ENCODE results near the gene PTPRD.

PTPRD gene

DNA sequence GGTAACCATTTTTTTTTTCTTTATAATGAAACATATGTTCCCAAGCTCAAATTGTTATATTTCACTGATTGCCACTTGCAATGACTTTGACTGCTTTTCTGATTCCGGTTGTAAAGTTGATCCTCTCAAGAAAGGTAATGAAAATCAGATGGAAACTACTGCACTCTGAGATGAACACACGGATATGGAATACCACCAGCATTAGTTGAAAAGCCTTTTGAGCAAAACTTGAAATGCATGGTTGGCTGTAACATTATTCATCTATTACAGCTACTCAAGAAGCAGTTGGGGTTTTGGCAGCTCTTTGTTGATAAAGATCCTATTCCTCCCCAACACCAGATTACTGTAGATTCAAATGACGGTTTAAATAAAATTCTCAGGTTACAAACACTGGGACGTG, 2221.7 kb downstream of the PTPRD start:
- no peak overlapping the region for H3K4me3 ChIP-seq (ENCODE audit: low read length)
- no peaks in the 10 kb centered on the region for H3K36me3 ChIP-seq (ENCODE audit: control insufficient read depth, low read depth, low read length)
- no peaks in the 10 kb centered on the region for H3K27me3 ChIP-seq (ENCODE audit: control insufficient read depth, insufficient read depth, low read length)
- H3K9ac ChIP-seq (ENCODE audit: low read length), result no peak overlapping the region
- H3K4me1 ChIP-seq (ENCODE audit: control insufficient read depth, low read depth, low read length), result peaks cover 13% of the 10 kb centered on the region
- H3K27ac ChIP-seq (ENCODE audit: low read length), result no peak overlapping the region
- H3K9me3 ChIP-seq (ENCODE audit: control insufficient read depth, low read depth, low read length), result no peaks in the 10 kb centered on the region

DNA sequence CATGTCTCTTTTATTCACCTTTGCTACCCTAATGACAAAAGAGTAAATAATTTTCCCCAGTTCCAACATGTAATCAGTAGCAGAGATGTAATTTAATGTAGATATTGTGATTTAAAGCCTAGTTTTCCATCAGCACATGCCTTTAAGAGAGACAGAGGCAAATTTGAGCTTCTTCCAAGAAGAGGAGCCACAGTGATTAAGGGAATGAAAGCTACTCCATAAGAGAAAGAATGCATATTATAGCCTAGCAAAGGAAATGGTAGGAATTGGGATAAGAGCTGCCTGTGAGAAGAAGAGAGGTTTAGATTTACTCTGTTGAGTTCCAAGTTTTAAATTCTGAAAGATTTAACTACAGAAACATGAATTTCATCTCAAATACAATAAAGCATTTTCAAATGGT, 2222.2 kb downstream of the PTPRD start:
- Histone ChIP-seq H3K27ac (ENCODE audit: low read length) (no peak overlapping the region), H3K36me3 (ENCODE audit: control insufficient read depth, low read depth, low read length) (no peaks in the 10 kb centered on the region), H3K27me3 (ENCODE audit: control insufficient read depth, insufficient read depth, low read length) (no peaks in the 10 kb centered on the region), H3K9me3 (ENCODE audit: control insufficient read depth, low read depth, low read length) (no peaks in the 10 kb centered on the region), H3K9ac (ENCODE audit: low read length) (no peak overlapping the region), H3K4me3 (ENCODE audit: low read length) (no peak overlapping the region), H3K4me1 (ENCODE audit: control insufficient read depth, low read depth, low read length) (peaks cover 13% of the 10 kb centered on the region)

DNA sequence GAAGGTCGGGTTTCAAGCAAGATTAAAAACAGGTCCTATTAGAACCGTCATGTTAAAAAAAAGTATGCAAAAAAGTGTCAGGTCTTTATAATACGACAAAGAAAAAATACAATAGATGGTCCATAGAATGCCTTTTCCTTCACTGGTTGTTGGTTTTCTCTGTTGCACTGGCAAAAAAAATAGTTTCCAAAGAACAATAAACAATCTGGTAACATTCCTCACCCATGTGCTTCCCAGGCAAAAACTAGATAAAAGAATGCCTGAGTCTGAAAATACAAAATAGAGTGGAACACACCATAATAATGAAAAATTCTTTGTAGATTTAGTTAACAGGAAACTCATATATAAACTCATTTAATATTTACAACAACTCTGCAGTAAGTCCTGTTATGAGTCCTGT, 2223.3 kb downstream of the PTPRD start:
- Histone ChIP-seq H3K9ac (ENCODE audit: low read length) (no peak overlapping the region), H3K4me3 (ENCODE audit: low read length) (no peak overlapping the region), H3K27ac (ENCODE audit: low read length) (no peak overlapping the region), H3K27me3 (ENCODE audit: control insufficient read depth, insufficient read depth, low read length) (no peaks in the 10 kb centered on the region), H3K36me3 (ENCODE audit: control insufficient read depth, low read depth, low read length) (no peaks in the 10 kb centered on the region), H3K9me3 (ENCODE audit: control insufficient read depth, low read depth, low read length) (no peaks in the 10 kb centered on the region), H3K4me1 (ENCODE audit: control insufficient read depth, low read depth, low read length) (peaks cover 3% of the 10 kb centered on the region)

DNA sequence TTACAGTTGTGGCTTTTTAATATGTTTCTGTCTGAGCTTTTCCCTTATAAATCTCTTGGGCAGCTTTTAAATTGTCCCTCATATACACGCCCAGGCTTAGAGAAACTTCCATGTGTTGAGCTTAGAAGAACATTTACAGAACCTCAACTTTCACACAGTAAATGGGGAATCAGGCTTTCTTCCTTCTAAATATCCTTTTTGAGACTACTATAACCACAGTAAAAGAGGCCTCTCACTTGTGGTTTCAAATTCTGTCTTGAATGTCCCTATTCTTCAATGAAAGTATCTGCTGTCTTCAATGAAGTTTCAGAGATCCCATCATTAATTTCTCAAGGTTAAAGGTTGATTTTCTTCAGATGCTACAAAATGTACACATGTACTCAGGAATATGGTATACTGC, 2224.7 kb downstream of the PTPRD start:
- no peaks in the 10 kb centered on the region for H3K9me3 ChIP-seq (ENCODE audit: control insufficient read depth, low read depth, low read length)
- no peaks in the 10 kb centered on the region for H3K27me3 ChIP-seq (ENCODE audit: control insufficient read depth, insufficient read depth, low read length)
- no peaks in the 10 kb centered on the region for H3K4me1 ChIP-seq (ENCODE audit: control insufficient read depth, low read depth, low read length)
- H3K27ac ChIP-seq (ENCODE audit: low read length), result no peak overlapping the region
- H3K36me3 ChIP-seq (ENCODE audit: control insufficient read depth, low read depth, low read length), result no peaks in the 10 kb centered on the region
- H3K9ac ChIP-seq (ENCODE audit: low read length), result no peak overlapping the region
- no peak overlapping the region for H3K4me3 ChIP-seq (ENCODE audit: low read length)

DNA sequence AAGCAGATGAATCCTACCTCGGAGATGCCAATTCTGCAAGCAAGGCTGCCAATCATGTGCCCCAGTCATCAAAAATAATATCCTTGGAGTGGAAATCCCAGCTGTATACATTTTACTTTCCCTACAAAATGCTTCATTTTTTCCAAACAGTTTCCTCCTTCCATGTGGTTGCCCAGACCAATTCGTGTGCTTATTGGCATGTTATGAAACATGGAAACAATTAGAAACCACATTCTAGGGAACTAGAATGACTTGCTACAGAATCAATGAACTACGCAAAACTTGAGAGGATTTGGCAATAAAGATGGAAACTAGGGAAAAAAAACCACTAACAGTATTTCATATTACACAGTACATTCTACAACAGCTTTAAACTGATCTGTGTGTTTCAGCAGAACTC, 2228.7 kb downstream of the PTPRD start:
- Histone ChIP-seq H3K9ac (ENCODE audit: low read length) (no peak overlapping the region), H3K4me1 (ENCODE audit: control insufficient read depth, low read depth, low read length) (no peaks in the 10 kb centered on the region), H3K27ac (ENCODE audit: low read length) (no peak overlapping the region), H3K4me3 (ENCODE audit: low read length) (no peak overlapping the region), H3K27me3 (ENCODE audit: control insufficient read depth, insufficient read depth, low read length) (no peaks in the 10 kb centered on the region), H3K9me3 (ENCODE audit: control insufficient read depth, low read depth, low read length) (no peaks in the 10 kb centered on the region), H3K36me3 (ENCODE audit: control insufficient read depth, low read depth, low read length) (no peaks in the 10 kb centered on the region)

DNA sequence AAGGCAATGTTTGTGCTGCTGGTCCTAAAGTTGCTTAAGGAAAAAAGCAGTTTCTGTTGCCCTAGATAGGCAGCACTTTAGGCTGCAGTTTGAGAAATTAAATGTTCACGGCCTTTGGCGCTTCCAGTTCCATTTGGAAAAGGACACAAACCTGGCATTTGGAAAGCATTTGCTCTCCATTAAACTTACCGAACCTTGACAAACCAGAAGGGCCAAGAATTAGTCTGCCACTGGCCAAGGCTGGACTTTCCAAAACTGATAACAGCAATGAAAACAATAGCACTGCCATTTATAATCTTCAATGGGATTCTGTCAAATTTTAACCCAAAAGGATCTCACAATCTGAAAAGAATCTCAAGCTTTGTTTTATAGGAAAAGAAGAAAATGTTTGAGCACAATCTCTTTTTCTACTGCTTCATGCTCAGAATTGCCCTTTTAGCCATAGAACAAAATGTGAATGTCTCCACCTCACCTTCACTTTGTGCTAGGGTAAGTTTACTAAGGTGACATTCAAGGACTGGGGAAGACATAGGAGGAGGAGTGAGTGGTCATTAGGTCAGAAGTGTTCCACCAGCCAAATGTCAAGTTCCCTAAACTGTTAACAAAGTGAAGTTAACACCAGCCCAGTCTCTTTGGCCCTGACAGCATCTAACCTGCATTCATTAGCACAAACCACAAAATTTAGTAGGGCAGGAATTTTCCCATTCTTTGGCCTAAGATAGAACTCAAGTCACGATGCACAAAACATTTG, 2229.8 kb downstream of the PTPRD start:
- H3K4me1 ChIP-seq (ENCODE audit: control insufficient read depth, low read depth, low read length), result no peaks in the 10 kb centered on the region
- H3K27ac ChIP-seq (ENCODE audit: low read length), result no peak overlapping the region
- H3K27me3 ChIP-seq (ENCODE audit: control insufficient read depth, insufficient read depth, low read length), result no peaks in the 10 kb centered on the region
- H3K9ac ChIP-seq (ENCODE audit: low read length), result no peak overlapping the region
- no peaks in the 10 kb centered on the region for H3K9me3 ChIP-seq (ENCODE audit: control insufficient read depth, low read depth, low read length)
- no peak overlapping the region for H3K4me3 ChIP-seq (ENCODE audit: low read length)
- no peaks in the 10 kb centered on the region for H3K36me3 ChIP-seq (ENCODE audit: control insufficient read depth, low read depth, low read length)

DNA sequence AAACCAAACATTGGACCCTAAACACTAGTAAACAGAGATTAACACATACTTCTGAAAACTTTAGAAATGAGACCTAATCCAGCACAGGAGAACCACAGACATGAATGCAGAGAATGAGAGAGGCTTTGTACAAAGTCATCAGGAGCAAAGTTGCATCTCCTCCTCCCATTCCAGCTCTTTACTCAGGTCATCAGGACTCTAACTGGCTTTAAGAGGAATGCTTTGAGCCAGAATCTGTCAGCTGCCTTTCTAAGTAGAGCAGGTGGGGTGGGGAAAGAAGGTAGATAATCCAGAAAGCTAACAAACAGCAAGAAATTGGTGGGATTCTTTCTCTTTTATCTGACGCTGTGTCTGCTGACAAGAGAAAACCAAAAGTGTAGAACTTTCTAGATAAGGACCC, 2230.5 kb downstream of the PTPRD start:
- H3K27me3 ChIP-seq (ENCODE audit: control insufficient read depth, insufficient read depth, low read length), result no peaks in the 10 kb centered on the region
- no peaks in the 10 kb centered on the region for H3K4me1 ChIP-seq (ENCODE audit: control insufficient read depth, low read depth, low read length)
- no peak overlapping the region for H3K27ac ChIP-seq (ENCODE audit: low read length)
- no peak overlapping the region for H3K9ac ChIP-seq (ENCODE audit: low read length)
- no peaks in the 10 kb centered on the region for H3K9me3 ChIP-seq (ENCODE audit: control insufficient read depth, low read depth, low read length)
- H3K36me3 ChIP-seq (ENCODE audit: control insufficient read depth, low read depth, low read length), result no peaks in the 10 kb centered on the region
- H3K4me3 ChIP-seq (ENCODE audit: low read length), result no peak overlapping the region

DNA sequence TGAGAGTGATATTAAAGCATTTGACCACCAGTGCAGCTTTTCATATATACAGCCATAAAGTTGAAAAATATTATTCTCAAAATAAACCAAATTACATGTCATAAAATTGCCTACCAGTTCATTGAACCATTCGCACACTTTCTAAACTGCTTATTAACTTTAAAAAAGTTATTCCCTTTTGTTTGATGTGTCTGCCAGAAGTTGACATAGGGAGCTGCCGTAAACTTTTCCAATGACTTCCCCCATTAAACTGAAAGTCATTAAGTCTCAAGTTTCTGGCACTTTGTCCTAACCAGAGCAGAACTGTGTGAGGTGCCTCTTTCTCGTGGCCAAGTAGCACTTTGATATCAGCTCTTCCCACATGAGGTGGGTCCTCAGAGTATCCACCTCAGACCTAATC, 2231.2 kb downstream of the PTPRD start:
- no peak overlapping the region for H3K27ac ChIP-seq (ENCODE audit: low read length)
- no peaks in the 10 kb centered on the region for H3K36me3 ChIP-seq (ENCODE audit: control insufficient read depth, low read depth, low read length)
- no peak overlapping the region for H3K9ac ChIP-seq (ENCODE audit: low read length)
- H3K4me1 ChIP-seq (ENCODE audit: control insufficient read depth, low read depth, low read length), result no peaks in the 10 kb centered on the region
- H3K4me3 ChIP-seq (ENCODE audit: low read length), result no peak overlapping the region
- no peaks in the 10 kb centered on the region for H3K27me3 ChIP-seq (ENCODE audit: control insufficient read depth, insufficient read depth, low read length)
- no peaks in the 10 kb centered on the region for H3K9me3 ChIP-seq (ENCODE audit: control insufficient read depth, low read depth, low read length)

DNA sequence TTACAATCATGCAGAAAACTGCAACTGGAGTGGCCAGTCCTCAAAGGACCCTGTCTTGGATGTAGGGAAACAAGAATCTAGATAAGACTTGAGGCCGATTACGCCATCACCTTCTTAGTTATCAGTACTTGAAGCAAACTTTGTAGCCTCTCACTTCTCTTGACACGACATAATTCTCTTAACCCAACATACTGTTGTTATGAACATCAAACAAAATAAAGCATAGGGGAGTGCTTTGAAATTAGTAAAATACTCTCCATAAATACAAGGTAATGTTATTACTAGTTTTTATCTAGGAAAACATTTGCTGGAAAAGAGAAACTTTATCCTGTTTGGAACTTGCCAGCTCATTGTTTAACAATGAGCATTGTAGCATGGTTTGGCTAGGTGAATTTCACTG, 2238.3 kb downstream of the PTPRD start:
- no peak overlapping the region for H3K4me3 ChIP-seq (ENCODE audit: low read length)
- H3K9me3 ChIP-seq (ENCODE audit: control insufficient read depth, low read depth, low read length), result no peaks in the 10 kb centered on the region
- H3K4me1 ChIP-seq (ENCODE audit: control insufficient read depth, low read depth, low read length), result no peaks in the 10 kb centered on the region
- peaks cover 5% of the 10 kb centered on the region for H3K36me3 ChIP-seq (ENCODE audit: control insufficient read depth, low read depth, low read length)
- no peak overlapping the region for H3K9ac ChIP-seq (ENCODE audit: low read length)
- H3K27ac ChIP-seq (ENCODE audit: low read length), result no peak overlapping the region
- H3K27me3 ChIP-seq (ENCODE audit: control insufficient read depth, insufficient read depth, low read length), result no peaks in the 10 kb centered on the region

DNA sequence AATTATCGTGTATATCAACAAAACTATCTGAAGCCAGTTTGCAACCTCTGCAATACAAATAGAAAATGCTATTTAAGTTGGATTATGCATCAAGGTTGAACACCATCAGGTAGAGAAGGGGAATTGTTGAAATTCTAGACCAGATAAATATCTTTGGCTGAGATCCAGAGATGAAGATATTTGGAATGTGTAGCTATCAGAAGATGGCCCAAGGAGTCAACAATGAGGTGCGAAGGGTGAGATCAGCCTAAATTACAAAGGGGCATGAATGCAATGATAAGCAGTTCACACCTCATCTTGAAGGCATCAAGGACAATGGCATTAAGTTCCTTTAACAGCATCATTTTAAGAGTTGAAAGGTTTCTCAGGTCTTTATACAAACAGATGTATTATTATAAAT, 2241.1 kb downstream of the PTPRD start:
- H3K4me3 ChIP-seq (ENCODE audit: low read length), result no peak overlapping the region
- H3K9me3 ChIP-seq (ENCODE audit: control insufficient read depth, low read depth, low read length), result no peaks in the 10 kb centered on the region
- H3K36me3 ChIP-seq (ENCODE audit: control insufficient read depth, low read depth, low read length), result peaks cover 5% of the 10 kb centered on the region
- no peaks in the 10 kb centered on the region for H3K27me3 ChIP-seq (ENCODE audit: control insufficient read depth, insufficient read depth, low read length)
- no peak overlapping the region for H3K9ac ChIP-seq (ENCODE audit: low read length)
- no peaks in the 10 kb centered on the region for H3K4me1 ChIP-seq (ENCODE audit: control insufficient read depth, low read depth, low read length)
- no peak overlapping the region for H3K27ac ChIP-seq (ENCODE audit: low read length)

DNA sequence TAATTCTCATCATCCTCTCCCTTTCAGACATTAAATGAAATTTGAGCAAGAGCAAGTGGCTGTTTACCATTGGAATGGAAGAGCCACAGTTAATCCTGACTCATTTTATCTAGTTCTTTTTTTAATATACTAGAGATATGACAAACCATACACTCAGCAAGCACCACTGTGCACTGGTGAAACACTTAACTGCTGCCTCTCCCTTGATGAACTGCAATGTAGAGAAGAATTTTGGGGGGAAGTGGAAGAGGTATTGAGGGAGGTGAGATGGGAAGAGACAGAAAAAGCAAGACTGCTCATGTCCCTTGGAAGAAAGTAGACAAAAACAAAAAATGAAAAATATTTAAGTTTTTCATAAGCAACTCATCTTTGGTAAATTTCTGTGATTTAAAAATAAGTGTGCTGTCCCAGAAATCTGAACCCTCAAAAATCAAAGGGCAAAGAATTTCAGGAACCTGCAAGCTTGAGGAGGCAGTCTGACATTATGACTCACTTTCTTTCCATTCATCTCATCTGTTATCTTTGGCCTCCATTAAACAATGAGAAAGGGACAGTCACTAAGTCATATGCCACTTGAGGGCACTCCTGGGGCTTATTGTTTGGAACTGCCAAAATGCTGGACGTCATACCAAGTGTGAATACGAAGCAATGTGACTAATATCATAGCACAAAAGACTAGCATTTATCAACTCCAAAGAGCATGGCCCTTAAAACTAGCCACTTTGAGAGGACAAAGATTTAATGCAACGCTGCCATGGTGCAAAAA, 2246.5 kb downstream of the PTPRD start:
- no peak overlapping the region for H3K9ac ChIP-seq (ENCODE audit: low read length)
- H3K36me3 ChIP-seq (ENCODE audit: control insufficient read depth, low read depth, low read length), result no peaks in the 10 kb centered on the region
- H3K4me3 ChIP-seq (ENCODE audit: low read length), result no peak overlapping the region
- no peaks in the 10 kb centered on the region for H3K4me1 ChIP-seq (ENCODE audit: control insufficient read depth, low read depth, low read length)
- no peak overlapping the region for H3K27ac ChIP-seq (ENCODE audit: low read length)
- no peaks in the 10 kb centered on the region for H3K27me3 ChIP-seq (ENCODE audit: control insufficient read depth, insufficient read depth, low read length)
- no peaks in the 10 kb centered on the region for H3K9me3 ChIP-seq (ENCODE audit: control insufficient read depth, low read depth, low read length)
